Measurements from ENCODE around the gene FARS2. TPM values are rescaled to one million over a fixed set of nuclear protein-coding genes. Genes with fewer than 3 reads are reported as not detected.

The FARS2 gene
- total and polyA plus RNA-seq, 2 of the 13 experiments (the other 11 are each of a cell fraction or from before 2014, with no cell fraction given): 15.4 to 26.0 TPM

DNA sequence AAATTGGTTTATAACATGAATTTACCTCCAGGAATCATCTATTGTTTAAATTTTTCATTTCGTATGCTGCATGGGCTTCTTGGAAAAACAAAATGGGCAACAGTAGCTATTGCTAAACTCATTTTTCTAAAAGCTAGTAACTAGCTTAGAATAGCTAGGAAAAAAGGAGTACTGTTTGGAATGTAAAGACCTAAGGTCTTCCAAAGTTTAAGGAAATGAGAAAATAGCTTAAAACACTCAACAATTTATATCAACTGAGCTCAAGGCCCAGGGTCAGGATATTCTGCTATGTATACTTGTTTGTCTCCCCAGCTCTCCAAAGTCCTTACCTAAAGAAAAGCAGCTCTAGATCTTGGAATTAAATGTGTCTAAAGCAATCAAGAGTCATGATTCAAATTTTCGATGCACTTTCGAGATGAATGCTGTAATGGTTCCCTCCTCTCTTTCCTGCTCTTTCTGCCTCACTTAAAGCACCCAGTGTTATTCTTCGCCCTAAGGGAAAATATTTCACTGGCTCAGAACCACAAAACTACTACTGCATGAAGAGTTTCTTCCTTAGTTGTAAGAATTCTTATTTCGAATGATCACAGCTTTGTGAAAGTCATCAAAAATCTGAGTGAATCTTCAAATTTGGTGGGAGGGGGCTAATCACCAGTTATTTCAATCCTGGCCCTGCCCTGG lies 42.2 kb upstream of the FARS2 start:
- CTCF ChIA-PET (ENCODE audit: low intra/inter-chr PET ratio, low total read pairs): no interaction called here
- no peak overlapping the region for H2AFZ ChIP-seq (ENCODE audit: low read length)
- H3K9ac ChIP-seq (ENCODE audit: insufficient read depth, low read depth, low read length): no peak overlapping the region
- ATAC-seq (no peak), DNase-seq (ENCODE audit: low spot score) (no peak), FAIRE-seq (no peak)
- peaks cover 11 to 35% of the 10 kb centered on the region in 2 experiments; a peak in 4 of 5 replicates for H3K36me3 ChIP-seq (replicated peaks in 1 of 2; ENCODE audit: control insufficient read depth in 1 of 2, insufficient read depth in 2 of 2, low read length in 2 of 2)
- H3K4me2 ChIP-seq (ENCODE audit: low read depth, low read length): no peak overlapping the region
- intact Hi-C loops (cut with micrococcal nuclease; ENCODE audit: unreplicated experiment): no loop called here
- no peak overlapping the region for H3K27ac ChIP-seq (ENCODE audit: extremely low read length, insufficient read depth, low read length)
- no peaks in the 10 kb centered on the region for H3K4me1 ChIP-seq (ENCODE audit: insufficient read depth, low read length)
- in situ Hi-C loops (cut with HindIII; ENCODE audit: extremely low pct_ligation_motif_present, low pct_unique_long_range_greater_than_20kb): loop anchor here (5.0 kb wide), 1 partner anchor 83 kb away; no protein-coding TSS in a partner anchor
- no TSS peak for BruUV-seq (replicated peaks)
- WGBS (ENCODE audit: low lambda C conversion rate): 94% methylated on average over 5 of the region's 5 CpGs
- H3K79me2 ChIP-seq (ENCODE audit: insufficient read depth, low read length): no peaks in the 10 kb centered on the region
- H3K4me3 ChIP-seq (replicated peaks in 1 of 3; ENCODE audit: insufficient read depth in 1 of 3, low read depth in 2 of 3, low read length in 3 of 3): no peak overlapping the region
- no peak for TF ChIP-seq DNMT1 (CRISPR knock-in tag; IDR thresholded peaks at IDR 0.05)
- no peak for TF ChIP-seq ZNF766 (CRISPR knock-in tag; IDR thresholded peaks at IDR 0.05; ENCODE audit: borderline replicate concordance)
- TF ChIP-seq, protein P1, sequence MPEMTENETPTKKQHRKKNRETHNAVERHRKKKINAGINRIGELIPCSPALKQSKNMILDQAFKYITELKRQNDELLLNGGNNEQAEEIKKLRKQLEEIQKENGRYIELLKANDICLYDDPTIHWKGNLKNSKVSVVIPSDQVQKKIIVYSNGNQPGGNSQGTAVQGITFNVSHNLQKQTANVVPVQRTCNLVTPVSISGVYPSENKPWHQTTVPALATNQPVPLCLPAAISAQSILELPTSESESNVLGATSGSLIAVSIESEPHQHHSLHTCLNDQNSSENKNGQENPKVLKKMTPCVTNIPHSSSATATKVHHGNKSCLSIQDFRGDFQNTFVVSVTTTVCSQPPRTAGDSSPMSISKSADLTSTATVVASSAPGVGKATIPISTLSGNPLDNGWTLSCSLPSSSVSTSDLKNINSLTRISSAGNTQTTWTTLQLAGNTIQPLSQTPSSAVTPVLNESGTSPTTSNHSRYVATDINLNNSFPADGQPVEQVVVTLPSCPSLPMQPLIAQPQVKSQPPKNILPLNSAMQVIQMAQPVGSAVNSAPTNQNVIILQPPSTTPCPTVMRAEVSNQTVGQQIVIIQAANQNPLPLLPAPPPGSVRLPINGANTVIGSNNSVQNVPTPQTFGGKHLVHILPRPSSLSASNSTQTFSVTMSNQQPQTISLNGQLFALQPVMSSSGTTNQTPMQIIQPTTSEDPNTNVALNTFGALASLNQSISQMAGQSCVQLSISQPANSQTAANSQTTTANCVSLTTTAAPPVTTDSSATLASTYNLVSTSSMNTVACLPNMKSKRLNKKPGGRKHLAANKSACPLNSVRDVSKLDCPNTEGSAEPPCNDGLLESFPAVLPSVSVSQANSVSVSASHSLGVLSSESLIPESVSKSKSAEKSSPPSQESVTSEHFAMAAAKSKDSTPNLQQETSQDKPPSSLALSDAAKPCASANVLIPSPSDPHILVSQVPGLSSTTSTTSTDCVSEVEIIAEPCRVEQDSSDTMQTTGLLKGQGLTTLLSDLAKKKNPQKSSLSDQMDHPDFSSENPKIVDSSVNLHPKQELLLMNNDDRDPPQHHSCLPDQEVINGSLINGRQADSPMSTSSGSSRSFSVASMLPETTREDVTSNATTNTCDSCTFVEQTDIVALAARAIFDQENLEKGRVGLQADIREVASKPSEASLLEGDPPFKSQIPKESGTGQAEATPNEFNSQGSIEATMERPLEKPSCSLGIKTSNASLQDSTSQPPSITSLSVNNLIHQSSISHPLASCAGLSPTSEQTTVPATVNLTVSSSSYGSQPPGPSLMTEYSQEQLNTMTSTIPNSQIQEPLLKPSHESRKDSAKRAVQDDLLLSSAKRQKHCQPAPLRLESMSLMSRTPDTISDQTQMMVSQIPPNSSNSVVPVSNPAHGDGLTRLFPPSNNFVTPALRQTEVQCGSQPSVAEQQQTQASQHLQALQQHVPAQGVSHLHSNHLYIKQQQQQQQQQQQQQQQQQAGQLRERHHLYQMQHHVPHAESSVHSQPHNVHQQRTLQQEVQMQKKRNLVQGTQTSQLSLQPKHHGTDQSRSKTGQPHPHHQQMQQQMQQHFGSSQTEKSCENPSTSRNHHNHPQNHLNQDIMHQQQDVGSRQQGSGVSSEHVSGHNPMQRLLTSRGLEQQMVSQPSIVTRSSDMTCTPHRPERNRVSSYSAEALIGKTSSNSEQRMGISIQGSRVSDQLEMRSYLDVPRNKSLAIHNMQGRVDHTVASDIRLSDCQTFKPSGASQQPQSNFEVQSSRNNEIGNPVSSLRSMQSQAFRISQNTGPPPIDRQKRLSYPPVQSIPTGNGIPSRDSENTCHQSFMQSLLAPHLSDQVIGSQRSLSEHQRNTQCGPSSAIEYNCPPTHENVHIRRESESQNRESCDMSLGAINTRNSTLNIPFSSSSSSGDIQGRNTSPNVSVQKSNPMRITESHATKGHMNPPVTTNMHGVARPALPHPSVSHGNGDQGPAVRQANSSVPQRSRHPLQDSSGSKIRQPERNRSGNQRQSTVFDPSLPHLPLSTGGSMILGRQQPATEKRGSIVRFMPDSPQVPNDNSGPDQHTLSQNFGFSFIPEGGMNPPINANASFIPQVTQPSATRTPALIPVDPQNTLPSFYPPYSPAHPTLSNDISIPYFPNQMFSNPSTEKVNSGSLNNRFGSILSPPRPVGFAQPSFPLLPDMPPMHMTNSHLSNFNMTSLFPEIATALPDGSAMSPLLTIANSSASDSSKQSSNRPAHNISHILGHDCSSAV (CRISPR knock-in tag; IDR thresholded peaks at IDR 0.05; ENCODE audit: borderline replicate concordance): no peak
- TF ChIP-seq, protein P2, sequence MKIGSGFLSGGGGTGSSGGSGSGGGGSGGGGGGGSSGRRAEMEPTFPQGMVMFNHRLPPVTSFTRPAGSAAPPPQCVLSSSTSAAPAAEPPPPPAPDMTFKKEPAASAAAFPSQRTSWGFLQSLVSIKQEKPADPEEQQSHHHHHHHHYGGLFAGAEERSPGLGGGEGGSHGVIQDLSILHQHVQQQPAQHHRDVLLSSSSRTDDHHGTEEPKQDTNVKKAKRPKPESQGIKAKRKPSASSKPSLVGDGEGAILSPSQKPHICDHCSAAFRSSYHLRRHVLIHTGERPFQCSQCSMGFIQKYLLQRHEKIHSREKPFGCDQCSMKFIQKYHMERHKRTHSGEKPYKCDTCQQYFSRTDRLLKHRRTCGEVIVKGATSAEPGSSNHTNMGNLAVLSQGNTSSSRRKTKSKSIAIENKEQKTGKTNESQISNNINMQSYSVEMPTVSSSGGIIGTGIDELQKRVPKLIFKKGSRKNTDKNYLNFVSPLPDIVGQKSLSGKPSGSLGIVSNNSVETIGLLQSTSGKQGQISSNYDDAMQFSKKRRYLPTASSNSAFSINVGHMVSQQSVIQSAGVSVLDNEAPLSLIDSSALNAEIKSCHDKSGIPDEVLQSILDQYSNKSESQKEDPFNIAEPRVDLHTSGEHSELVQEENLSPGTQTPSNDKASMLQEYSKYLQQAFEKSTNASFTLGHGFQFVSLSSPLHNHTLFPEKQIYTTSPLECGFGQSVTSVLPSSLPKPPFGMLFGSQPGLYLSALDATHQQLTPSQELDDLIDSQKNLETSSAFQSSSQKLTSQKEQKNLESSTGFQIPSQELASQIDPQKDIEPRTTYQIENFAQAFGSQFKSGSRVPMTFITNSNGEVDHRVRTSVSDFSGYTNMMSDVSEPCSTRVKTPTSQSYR (CRISPR knock-in tag; IDR thresholded peaks at IDR 0.05; ENCODE audit: borderline replicate concordance): no peak
- no peak for TF ChIP-seq ELF3 (CRISPR knock-in tag; IDR thresholded peaks at IDR 0.05)
- no peak for TF ChIP-seq MXD4 (CRISPR knock-in tag; IDR thresholded peaks at IDR 0.05)
- no peak for TF ChIP-seq NFE2 (CRISPR knock-in tag; IDR thresholded peaks at IDR 0.05)
- TF ChIP-seq ZNF792 (CRISPR knock-in tag; IDR thresholded peaks at IDR 0.05): no peak
- no peaks in the 10 kb centered on the region for H3K27me3 ChIP-seq (ENCODE audit: control insufficient read depth in 1 of 2, insufficient read depth in 2 of 2, low read length in 2 of 2)
- POLR2A ChIA-PET: interaction anchor here (0.7 kb wide), 1 partner anchor 13 kb away, joined by 3 read pairs; no protein-coding TSS in a partner anchor
- no peaks in the 10 kb centered on the region for H3K9me3 ChIP-seq (ENCODE audit: low read length)
- no peaks in the 10 kb centered on the region for H4K20me1 ChIP-seq (ENCODE audit: insufficient read depth, low read length)

All from HepG2 (cell line).